K562 (cell line): Measurements from ENCODE around the gene PHF12. TPM values are rescaled to one million over a fixed set of nuclear protein-coding genes. Genes with fewer than 3 reads are reported as not detected.
A peak's percentile ranks its signal among the peaks of the same experiment; 100 is the strongest.

Experiments
- ELF4 ChIP-seq: fragments of 450-650 bp; formaldehyde crosslinking; IDR thresholded peaks from 2 replicates; pipeline ENCODE4 v1.4.0; 2022; ENCODE audit warnings: missing genetic modification characterization
- MYNN ChIP-seq, 2 experiments: sonication (generic); formaldehyde crosslinking in 1 of 2; IDR thresholded peaks; 2 replicates each; pipeline versions ENCODE4 v1.5.0 to v1.6.1; 2016 to 2020; ENCODE audit warnings: antibody characterized with exemption in 1 of 2, missing genetic modification reagents in 1 of 2
- WHSC1 ChIP-seq: IDR thresholded peaks from one replicate; pipeline ENCODE4 v1.6.1; 2012; ENCODE audit warnings: low read length, control low read depth, inconsistent platforms
- ZC3H8 ChIP-seq: fragments of 450-650 bp; IDR thresholded peaks from 2 replicates; pipeline ENCODE4 v1.6.1; 2017
- polyA plus RNA-seq, 8 experiments: library from polyadenylated mRNA; depleted of rRNA in 4 of 8; stranded (reverse) in 5 of 8; unstranded in 3 of 8; fragments of >200 nt; fragmentation: Nextera tagmentation in 2 of 8; fragmentation: Illumina TruSeq in 1 of 8; extraction: Ambion mirVana in 2 of 8; extraction: Trizol in 1 of 8; gene quantifications; 2 replicates each; pipeline versions ENCODE4 v1.2.1 to v1.2.3, GENCODE V29; 2011 to 2014; ENCODE audit warnings: inconsistent platforms in 1 of 8, missing spikeins in 1 of 8
- total RNA-seq, 7 experiments: library from RNA; depleted of rRNA in 6 of 7; stranded (reverse); fragments of >200 nt in 6 of 7; fragmentation: Illumina TruSeq in 2 of 7; extraction: Trizol in 2 of 7; gene quantifications; 2 replicates each; pipeline versions ENCODE4 v1.2.1 to v1.2.3, GENCODE V29; 2011 to 2021; ENCODE audit warnings: low replicate concordance in 1 of 7
- TF ChIP-seq, protein P1 (sequence below): fragments of 200-800 bp; sonication (Bioruptor generic); IDR thresholded peaks from 2 replicates; pipeline ENCODE4 v1.6.1; 2016; ENCODE audit warnings: missing genetic modification characterization, missing compliant biosample characterization
- TF ChIP-seq, protein P2 (sequence below), 2 experiments: fragments of 450-650 bp; IDR thresholded peaks; 2 replicates each; pipeline ENCODE4 v1.6.1; 2016; ENCODE audit warnings: mild to moderate bottlenecking in 2 of 2, borderline replicate concordance in 1 of 2, low read depth in 1 of 2, moderate library complexity in 1 of 2

Gene PHF12
- total and polyA plus RNA-seq, 9 of the 15 experiments (the other 6 are each of a cell fraction or from before 2014, with no cell fraction given): 0.82 to 31.3 (median 13.5) TPM

DNA sequence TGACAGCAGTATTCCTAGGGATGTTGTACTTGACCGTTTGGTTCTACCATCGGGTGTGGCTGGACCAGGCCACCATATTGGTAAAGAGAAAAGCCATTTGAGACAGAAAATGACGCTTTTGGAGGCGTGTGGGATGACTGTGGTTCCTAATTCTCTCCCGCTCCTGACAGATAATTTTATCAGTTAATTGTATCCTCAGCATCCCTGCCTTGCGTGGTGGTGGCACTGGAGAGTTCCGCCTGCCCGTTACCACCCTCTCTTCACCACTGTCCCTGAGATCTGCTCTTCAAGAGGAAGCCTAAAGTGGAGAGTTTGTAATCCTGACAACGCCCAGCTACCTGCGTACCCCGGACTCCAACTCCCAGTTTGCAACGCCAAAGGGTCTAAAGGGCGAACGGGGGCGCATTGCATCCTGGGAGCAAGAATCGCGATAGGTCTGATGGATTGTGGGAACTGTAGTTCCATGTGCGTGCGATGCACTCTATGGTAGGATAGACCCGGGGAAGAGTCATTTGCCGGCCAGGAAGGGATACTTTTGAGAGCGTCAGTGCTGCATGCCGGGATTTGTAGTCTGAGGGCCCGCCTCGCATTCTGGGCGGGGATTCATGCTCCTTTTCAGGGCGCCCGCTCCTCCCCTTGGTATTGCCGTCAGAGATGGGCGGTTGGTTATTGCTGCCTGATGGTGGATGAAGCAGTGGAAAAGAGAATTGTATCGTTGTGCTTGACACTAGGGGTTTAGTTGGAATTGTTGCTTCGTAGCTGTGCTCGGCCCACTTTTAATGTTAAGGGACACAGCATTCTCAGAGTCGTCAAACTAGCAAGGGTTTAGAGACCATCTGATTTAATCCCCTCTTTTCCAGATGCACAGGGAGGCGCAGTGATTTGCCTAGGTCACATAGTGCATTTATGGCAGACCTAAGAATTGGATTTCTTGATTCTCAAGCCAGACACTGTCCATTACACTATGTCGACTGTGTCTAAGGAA, 965 bp upstream of the PHF12 start (continued):
- TF ChIP-seq, protein P1, sequence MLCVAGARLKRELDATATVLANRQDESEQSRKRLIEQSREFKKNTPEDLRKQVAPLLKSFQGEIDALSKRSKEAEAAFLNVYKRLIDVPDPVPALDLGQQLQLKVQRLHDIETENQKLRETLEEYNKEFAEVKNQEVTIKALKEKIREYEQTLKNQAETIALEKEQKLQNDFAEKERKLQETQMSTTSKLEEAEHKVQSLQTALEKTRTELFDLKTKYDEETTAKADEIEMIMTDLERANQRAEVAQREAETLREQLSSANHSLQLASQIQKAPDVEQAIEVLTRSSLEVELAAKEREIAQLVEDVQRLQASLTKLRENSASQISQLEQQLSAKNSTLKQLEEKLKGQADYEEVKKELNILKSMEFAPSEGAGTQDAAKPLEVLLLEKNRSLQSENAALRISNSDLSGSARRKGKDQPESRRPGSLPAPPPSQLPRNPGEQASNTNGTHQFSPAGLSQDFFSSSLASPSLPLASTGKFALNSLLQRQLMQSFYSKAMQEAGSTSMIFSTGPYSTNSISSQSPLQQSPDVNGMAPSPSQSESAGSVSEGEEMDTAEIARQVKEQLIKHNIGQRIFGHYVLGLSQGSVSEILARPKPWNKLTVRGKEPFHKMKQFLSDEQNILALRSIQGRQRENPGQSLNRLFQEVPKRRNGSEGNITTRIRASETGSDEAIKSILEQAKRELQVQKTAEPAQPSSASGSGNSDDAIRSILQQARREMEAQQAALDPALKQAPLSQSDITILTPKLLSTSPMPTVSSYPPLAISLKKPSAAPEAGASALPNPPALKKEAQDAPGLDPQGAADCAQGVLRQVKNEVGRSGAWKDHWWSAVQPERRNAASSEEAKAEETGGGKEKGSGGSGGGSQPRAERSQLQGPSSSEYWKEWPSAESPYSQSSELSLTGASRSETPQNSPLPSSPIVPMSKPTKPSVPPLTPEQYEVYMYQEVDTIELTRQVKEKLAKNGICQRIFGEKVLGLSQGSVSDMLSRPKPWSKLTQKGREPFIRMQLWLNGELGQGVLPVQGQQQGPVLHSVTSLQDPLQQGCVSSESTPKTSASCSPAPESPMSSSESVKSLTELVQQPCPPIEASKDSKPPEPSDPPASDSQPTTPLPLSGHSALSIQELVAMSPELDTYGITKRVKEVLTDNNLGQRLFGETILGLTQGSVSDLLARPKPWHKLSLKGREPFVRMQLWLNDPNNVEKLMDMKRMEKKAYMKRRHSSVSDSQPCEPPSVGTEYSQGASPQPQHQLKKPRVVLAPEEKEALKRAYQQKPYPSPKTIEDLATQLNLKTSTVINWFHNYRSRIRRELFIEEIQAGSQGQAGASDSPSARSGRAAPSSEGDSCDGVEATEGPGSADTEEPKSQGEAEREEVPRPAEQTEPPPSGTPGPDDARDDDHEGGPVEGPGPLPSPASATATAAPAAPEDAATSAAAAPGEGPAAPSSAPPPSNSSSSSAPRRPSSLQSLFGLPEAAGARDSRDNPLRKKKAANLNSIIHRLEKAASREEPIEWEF (CRISPR knock-in tag): no peak
- no peak for TF ChIP-seq MYNN (IDR thresholded peaks at IDR 0.05)
- no peak for TF ChIP-seq MYNN (CRISPR knock-in tag; IDR thresholded peaks at IDR 0.05)
- TF ChIP-seq, protein P2, sequence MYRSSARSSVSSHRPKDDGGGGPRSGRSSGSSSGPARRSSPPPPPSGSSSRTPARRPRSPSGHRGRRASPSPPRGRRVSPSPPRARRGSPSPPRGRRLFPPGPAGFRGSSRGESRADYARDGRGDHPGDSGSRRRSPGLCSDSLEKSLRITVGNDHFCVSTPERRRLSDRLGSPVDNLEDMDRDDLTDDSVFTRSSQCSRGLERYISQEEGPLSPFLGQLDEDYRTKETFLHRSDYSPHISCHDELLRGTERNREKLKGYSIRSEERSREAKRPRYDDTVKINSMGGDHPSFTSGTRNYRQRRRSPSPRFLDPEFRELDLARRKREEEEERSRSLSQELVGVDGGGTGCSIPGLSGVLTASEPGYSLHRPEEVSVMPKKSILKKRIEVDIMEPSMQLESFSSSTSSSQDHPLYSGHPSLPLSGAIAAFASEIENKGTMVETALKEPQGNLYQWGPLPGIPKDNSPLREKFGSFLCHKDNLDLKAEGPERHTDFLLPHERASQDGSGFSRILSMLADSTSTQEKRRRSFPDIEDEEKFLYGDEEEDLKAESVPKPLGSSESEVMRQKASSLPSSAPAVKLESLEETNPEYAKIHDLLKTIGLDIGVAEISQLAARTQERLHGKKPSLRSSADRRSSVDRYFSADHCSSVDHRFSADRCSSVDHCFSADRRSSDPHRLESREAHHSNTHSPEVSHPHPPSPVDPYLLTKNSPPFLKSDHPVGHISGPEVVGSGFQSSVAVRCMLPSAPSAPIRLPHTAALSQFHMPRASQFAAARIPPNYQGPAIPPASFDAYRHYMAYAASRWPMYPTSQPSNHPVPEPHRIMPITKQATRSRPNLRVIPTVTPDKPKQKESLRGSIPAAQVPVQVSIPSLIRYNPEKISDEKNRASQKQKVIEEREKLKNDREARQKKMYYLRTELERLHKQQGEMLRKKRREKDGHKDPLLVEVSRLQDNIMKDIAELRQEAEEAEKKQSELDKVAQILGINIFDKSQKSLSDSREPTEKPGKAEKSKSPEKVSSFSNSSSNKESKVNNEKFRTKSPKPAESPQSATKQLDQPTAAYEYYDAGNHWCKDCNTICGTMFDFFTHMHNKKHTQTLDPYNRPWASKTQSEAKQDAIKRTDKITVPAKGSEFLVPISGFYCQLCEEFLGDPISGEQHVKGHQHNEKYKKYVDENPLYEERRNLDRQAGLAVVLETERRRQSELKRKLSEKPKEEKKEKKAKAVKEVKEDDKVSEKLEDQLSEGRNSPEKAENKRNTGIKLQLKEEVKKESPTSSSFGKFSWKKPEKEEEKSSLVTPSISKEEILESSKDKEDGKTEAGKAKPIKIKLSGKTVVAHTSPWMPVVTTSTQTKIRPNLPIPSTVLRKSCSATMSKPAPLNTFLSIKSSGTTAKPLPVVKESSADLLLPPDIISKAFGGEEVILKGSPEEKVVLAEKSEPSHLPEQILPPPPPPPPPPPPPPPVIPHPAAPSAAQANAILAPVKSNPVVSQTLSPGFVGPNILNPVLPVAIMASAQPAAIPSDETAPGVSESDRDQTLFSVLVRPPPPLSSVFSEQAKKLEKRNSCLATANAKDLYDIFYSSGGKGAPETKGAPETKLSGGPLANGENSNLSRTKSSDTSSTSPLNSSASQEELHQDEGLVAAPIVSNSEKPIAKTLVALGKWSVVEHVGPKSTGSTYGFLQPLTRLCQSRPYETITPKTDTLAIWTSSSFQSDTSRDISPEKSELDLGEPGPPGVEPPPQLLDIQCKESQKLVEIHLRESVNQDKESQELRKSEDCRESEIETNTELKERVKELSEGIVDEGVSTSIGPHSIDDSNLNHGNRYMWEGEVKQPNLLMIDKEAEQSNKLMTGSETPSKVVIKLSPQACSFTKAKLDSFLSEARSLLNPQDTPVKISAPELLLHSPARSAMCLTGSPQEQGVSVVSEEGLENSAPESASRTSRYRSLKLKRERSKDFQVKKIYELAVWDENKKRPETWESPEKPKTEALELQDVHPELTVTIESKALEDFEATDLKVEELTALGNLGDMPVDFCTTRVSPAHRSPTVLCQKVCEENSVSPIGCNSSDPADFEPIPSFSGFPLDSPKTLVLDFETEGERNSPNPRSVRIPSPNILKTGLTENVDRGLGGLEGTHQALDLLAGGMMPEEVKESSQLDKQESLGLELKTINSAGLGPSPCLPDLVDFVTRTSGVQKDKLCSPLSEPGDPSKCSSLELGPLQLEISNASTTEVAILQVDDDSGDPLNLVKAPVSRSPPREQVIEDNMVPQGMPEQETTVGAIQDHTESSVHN (IDR thresholded peaks at IDR 0.05; ENCODE audit: borderline replicate concordance in 1 of 2, low read depth in 1 of 2): no peak
- TF ChIP-seq ZC3H8: no peak
- TF ChIP-seq WHSC1: no peak
- peak; percentile 92 for TF ChIP-seq ELF4 (CRISPR knock-in tag)
